HG03159 (cell line): ENCODE data around the gene HIC2.
"Not testable (repeated sequence)": the region's sequence is repeated elsewhere in the genome, so short reads cannot be mapped to it uniquely, and the experiment has no call there.

Experiments
- ATAC-seq: cut with Tn5 transposase; IDR thresholded peaks from one replicate; pipeline ENCODE4 v1.9.1; 2021; ENCODE audit warnings: mild to moderate bottlenecking, moderate library complexity; ENCODE audit not compliant: unreplicated experiment

Gene HIC2

GRCh38 chr22:21434378-21435233 is 17.4 kb downstream of the HIC2 start:
- ATAC-seq = not testable (repeated sequence)

DNA sequence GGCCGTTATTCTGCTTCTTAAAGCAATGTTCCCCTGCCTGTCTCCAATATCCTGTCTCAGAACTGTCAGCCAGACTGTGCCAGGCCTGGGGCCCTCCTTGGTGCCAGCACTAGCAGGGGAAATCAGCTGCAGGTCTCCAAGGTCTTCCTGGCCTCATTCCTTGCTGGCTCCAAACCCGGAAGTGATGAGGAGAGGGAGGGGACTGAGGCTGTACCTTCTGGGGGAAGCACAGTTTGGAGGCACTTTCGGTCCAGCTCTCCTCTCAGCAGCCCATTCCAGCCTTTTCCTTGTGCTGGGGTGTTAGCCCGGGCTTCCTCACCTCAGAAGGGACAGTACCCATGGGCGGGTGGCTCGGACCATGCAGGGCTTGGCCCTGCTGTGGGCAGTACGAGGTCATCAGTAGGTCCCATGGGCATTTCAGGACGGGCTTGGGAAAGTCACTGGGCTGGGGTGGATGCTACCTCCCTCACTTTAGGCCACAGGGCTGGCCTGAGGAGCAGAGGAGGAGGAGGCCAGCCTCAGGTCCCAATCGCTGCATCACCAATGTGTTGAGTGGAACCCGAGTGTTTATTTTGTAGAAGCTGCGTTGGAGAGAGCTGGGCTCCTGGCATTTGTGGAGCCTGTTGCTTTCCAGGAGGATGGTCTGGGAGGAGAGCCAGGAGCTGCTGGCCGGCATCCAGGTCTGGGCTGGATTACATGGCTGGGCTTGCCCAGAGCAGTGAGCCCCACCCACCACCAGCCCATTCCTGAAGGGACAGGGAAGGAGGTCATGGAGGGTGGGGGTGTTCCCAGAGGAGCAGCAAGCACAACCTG is 19.0 kb downstream of the HIC2 start:
- not testable (repeated sequence) for ATAC-seq

DNA sequence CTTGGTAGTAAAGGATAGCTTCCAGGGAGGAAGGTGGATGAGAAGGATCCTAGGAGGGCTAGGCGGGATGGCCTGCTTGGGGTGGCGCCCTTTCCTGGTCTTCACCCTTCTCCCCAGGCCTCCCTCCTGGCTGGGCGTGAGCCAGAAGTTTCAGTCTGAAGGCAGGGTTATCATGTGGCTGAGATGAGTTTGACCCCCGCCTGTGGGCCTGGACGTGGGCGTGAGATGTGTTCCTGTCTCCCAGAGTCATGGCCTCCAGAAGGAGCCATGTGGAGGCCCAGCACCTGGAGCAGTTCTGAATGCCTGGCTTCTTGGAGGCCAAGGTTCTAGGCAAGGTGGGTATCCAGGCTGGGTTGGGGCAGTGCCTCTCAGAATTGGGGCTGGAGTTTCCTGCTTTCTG is 20.8 kb downstream of the HIC2 start:
- not testable (repeated sequence) for ATAC-seq

GRCh38 chr22:21440018-21440636 is 23.0 kb downstream of the HIC2 start:
- not testable (repeated sequence) for ATAC-seq

DNA sequence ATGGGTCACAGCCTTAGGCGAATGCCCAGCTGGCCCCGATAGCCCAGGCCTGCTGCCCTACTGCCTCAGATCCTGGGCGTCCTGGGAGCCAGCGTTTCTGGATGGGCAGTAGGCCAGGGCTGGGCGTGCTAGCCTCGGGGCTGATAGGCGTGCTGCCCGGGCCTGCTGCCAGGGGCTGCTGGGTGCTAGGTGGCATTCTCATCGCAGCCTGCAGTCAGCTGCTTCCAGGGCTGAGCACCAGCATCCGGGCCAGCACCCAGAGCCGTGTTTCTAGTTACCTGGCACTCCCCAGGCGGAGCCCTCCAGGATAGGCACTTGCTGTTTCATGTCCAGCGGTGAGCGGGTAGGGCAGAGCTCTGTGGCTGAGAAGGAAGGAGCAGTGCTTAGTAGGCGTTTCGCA is 23.5 kb downstream of the HIC2 start:
- not testable (repeated sequence) for ATAC-seq

GRCh38 chr22:21441170-21441569 is 24.0 kb downstream of the HIC2 start:
- ATAC-seq = not testable (repeated sequence)

- not testable (repeated sequence) for ATAC-seq
Measured at GRCh38 chr22:21442123-21442522, 25.0 kb downstream of the HIC2 start.

- ATAC-seq = not testable (repeated sequence)
Measured at GRCh38 chr22:21442646-21443045, 25.5 kb downstream of the HIC2 start.

- no peak for ATAC-seq
Measured at GRCh38 chr22:21443057-21443734, 26.0 kb downstream of the HIC2 start.

DNA sequence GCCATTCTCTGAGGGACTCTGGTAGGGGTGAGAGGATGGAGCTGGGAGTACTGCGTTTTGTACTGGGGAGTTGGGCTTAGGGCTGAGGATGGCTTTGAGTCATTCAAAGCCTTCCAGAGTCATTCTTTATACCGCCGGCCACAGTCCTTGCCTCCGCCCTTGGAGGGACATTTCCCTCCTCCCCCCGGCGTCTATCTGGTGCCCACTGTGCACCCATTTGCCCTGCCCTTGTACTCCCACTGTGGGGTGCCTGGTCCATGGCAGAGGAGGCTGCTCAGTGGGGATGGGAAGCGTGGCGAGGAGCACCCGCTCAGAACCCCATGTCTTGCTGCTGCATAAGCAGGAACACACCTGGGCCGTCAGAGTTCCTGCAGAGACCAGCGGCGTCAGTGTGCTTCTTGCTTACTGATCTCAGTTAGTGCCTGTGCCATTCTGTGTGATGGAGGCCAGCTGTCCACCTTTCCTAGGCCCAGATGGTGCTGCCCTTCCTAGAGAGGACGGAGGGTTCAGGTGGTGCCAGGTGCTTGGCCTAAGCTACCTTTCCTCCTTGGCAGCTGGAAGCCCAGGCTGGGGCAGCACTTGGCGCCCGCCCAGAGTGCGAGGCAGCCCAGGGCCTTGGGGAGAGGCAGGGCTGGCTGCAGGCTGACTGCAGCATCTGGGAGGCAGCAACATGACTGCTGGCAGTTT is 26.7 kb downstream of the HIC2 start:
- no peak for ATAC-seq

DNA sequence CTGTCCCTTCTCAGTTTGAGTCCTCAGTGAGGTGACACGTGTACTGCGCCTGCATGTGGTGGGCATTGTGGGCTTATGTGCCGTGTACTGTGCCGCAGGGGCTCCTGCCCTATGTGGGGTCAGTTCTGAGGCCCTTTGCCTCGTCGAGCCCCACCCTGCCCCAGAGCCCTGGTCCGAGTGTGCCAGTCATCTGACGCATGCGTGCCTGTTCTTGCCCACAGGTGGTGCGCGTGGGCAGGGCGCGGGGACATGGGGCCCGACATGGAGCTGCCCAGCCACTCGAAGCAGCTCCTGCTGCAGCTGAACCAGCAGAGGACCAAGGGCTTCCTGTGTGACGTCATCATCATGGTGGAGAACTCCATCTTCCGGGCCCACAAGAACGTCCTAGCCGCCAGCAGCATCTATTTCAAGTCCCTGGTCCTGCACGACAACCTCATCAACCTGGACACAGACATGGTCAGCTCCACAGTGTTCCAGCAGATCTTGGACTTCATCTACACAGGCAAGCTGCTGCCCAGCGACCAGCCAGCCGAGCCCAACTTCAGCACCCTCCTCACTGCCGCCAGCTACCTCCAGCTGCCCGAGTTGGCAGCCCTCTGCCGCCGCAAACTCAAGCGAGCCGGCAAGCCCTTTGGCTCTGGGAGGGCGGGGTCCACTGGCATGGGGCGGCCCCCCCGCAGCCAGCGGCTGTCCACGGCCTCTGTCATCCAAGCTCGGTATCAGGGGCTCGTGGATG is 27.7 kb downstream of the HIC2 start:
- ATAC-seq = no peak

- no peak for ATAC-seq
Measured at GRCh38 chr22:21445437-21446127, 28.4 kb downstream of the HIC2 start.

DNA sequence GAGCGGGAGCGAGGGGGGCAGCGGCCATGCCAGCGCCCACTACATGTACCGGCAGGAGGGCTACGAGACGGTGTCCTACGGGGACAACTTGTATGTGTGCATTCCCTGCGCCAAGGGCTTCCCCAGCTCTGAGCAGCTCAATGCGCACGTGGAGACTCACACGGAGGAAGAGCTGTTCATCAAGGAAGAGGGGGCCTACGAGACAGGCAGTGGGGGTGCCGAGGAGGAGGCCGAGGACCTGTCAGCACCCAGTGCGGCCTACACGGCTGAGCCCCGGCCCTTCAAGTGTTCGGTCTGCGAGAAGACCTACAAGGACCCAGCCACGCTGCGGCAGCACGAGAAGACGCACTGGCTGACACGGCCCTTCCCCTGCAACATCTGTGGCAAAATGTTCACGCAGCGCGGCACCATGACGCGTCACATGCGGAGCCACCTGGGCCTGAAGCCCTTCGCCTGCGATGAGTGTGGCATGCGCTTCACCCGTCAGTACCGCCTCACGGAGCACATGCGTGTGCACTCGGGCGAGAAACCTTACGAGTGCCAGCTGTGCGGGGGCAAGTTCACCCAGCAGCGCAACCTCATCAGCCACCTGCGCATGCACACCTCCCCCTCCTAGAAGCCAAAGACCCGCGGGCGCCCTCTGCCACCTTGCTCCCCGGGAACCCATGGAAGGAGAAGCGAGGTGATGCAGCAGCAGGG is 29.1 kb downstream of the HIC2 start:
- ATAC-seq = no peak

DNA sequence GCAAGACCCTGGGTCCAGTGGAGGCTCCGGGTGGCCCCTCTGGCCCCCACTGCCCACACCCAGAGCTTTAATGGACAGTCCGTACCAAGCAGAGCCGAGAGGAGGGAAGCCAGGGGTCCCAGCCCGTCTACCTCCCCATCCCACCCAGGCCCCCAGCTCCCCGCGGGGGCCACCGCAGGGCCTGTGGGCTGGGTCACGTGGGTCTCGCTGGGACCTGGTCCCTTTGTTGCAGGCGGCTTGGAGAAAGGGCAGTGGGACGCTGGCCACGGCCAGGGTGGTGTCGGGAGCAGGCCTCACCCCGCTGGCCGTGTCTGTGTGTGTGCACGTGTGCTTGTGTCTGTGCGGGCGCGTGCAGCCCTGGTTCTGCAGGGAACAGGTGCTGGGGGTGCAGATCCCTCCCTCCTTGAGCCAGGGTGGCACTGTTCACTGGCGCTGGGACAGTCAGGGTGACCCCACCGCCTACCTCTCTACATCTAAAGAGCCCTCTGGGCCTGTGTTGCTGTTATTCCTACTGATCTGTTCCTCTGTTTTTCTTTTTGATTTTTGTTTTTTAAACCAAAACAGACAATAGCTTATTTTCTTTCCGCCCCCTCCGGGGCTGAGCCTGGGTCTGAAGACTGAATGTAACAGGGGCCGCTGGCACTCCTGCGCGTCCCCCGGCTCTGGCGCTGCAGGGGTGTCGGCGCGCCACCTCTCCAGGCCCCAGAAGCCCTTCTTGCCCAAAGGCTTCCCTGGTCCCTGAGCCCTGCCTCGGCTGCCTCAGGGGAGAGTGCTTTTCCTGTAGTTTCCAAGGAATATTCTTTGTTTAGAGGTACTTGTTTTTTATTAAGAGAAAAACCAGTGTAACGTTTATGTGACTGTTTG is 29.9 kb downstream of the HIC2 start:
- ATAC-seq = no peak

DNA sequence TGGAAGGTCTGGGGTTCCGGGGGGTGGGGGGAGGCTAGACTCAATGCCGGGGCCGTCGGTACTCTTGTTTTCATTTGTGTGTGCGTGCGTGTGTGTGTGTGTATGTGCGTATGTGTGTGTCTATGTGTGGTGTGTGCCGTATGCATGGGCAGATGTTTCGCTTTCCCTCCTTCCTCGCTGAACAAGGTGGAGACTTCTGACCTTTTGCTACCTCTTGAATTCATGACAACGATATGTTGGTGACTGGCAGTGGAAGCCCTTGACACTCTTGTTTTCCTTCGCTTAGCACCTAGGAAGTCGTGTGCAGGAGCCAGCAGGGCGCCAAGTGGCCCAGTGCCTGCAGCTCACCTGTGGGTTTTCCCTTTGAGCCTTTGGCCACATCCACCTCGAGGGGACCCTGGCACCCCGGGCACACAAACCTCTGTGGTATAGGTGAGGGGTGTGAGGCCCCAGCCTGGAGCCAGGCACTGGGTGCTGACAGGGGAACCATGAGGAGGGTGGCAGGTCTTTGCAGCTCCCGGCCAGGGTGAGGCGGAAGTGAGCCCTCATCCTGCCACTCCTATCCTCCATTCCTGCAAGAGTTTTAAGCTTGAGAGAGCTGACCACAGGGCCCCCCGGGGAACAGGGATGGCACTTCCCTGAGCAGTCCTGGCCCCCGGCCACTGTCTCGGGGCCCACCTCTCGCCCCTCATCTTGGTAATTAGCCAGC is 30.7 kb downstream of the HIC2 start:
- no peak for ATAC-seq

GRCh38 chr22:21448627-21449416 is 31.7 kb downstream of the HIC2 start:
- ATAC-seq = no peak
